IMR-90 (cell line): ENCODE results near the gene SFTPB. TPM values are rescaled to one million over a fixed set of nuclear protein-coding genes. Genes with fewer than 3 reads are reported as not detected.

Experiments
- ATAC-seq: fragments of 200-7000 bp; cut with Tn5 transposase; 2 replicates; pipeline ENCODE4 v1.9.1; 2020; ENCODE audit warnings: low read depth, mild to moderate bottlenecking, moderate library complexity
- BruUV-seq: library from RNA; stranded (reverse); fragments of 400-500 nt; replicated peaks from 2 replicates; lab custom pipeline; 2021; lab: Mats Ljungman, UMichigan
- CTCF ChIA-PET: fragments of 300-600 bp; formaldehyde crosslinking; extraction: SDS; loops from one replicate; lab custom pipeline; 2021; ENCODE audit warnings: antibody characterized with exemption; lab: Yijun Ruan, JAX
- POLR2A ChIA-PET: fragments of 300-600 bp; sonication (Branson Sonifier 250); formaldehyde crosslinking; loops from one replicate; lab custom pipeline; 2022; ENCODE audit warnings: antibody characterized with exemption; ENCODE audit not compliant: unreplicated experiment; lab: Charles Lee
- DNase-seq: peaks from one replicate; pipeline ENCODE4 v3.0.0; 2013
- H2AFZ ChIP-seq: replicated peaks from 2 replicates; pipeline ENCODE3; 2013; ENCODE audit warnings: low read length, mild to moderate bottlenecking; ENCODE audit not compliant: poor library complexity
- H2AK5ac ChIP-seq: 2 replicates; pipeline ENCODE4 v1.6.1; 2013; ENCODE audit warnings: low read depth, low read length, inconsistent platforms
- H2AK9ac ChIP-seq: replicated peaks from 2 replicates; pipeline ENCODE3; 2013; ENCODE audit warnings: mild to moderate bottlenecking, low read depth, low read length, moderate library complexity; ENCODE audit not compliant: poor library complexity
- H2BK120ac ChIP-seq: 2 replicates; pipeline ENCODE4 v1.6.1; 2013; ENCODE audit warnings: low read depth, low read length, inconsistent platforms
- H2BK15ac ChIP-seq: 3 replicates; pipeline ENCODE4 v1.6.1; 2013; ENCODE audit warnings: low read depth, low read length, inconsistent platforms
- H2BK20ac ChIP-seq: 2 replicates; pipeline ENCODE4 v1.6.1; 2013; ENCODE audit warnings: low read depth, mild to moderate bottlenecking, inconsistent platforms, low read length, moderate library complexity
- H2BK5ac ChIP-seq: 2 replicates; pipeline ENCODE4 v1.6.1; 2013; ENCODE audit warnings: mild to moderate bottlenecking, low read depth, low read length, inconsistent platforms; ENCODE audit not compliant: poor library complexity, severe bottlenecking
- H3K14ac ChIP-seq: replicated peaks from 2 replicates; pipeline ENCODE4 v1.6.1; 2013; ENCODE audit warnings: low read depth, low read length, inconsistent platforms
- H3K18ac ChIP-seq: 2 replicates; pipeline ENCODE4 v1.6.1; 2013; ENCODE audit warnings: low read depth, low read length, control low read depth
- H3K23ac ChIP-seq: 2 replicates; pipeline ENCODE4 v1.6.1; 2013; ENCODE audit warnings: low read depth, low read length, inconsistent platforms
- H3K27ac ChIP-seq: 2 replicates; pipeline ENCODE4 v1.5.1; 2013; ENCODE audit warnings: mild to moderate bottlenecking, control low read depth, low read length; ENCODE audit not compliant: insufficient read depth
- H3K27me3 ChIP-seq: 2 replicates; pipeline ENCODE4 v1.6.1; 2013; ENCODE audit warnings: low read length; ENCODE audit not compliant: control insufficient read depth, insufficient read depth
- H3K36me3 ChIP-seq: 2 replicates; pipeline ENCODE4 v1.6.1; 2013; ENCODE audit warnings: low read length, mixed read lengths; ENCODE audit not compliant: control insufficient read depth, insufficient read depth
- H3K4ac ChIP-seq: 2 replicates; pipeline ENCODE4 v1.6.1; 2013; ENCODE audit warnings: low read depth, low read length, inconsistent platforms
- H3K4me1 ChIP-seq: 2 replicates; pipeline ENCODE4 v1.6.1; 2013; ENCODE audit warnings: low read length, mixed read lengths; ENCODE audit not compliant: control insufficient read depth, insufficient read depth
- H3K4me2 ChIP-seq: 2 replicates; pipeline ENCODE4 v1.6.1; 2013; ENCODE audit warnings: low read depth, mild to moderate bottlenecking, control low read depth, low read length, moderate library complexity
- H3K4me3 ChIP-seq: 2 replicates; pipeline ENCODE4 v1.5.1; 2013; ENCODE audit warnings: low read depth, mild to moderate bottlenecking, control low read depth, low read length, moderate library complexity; ENCODE audit not compliant: insufficient read depth
- H3K56ac ChIP-seq: 2 replicates; pipeline ENCODE4 v1.6.1; 2013; ENCODE audit warnings: low read length, inconsistent platforms; ENCODE audit not compliant: insufficient read depth; ENCODE audit errors: extremely low read depth
- H3K79me1 ChIP-seq, 2 experiments: 2 replicates each; pipeline ENCODE4 v1.6.1; 2013; ENCODE audit warnings: low read length in 2 of 2, inconsistent platforms in 1 of 2, low read depth in 1 of 2
- H3K9ac ChIP-seq: 2 replicates; pipeline ENCODE4 v1.6.1; 2013; ENCODE audit warnings: low read depth, low read length, control low read depth
- H3K9me1 ChIP-seq: 2 replicates; pipeline ENCODE4 v1.6.1; 2013; ENCODE audit warnings: low read length, inconsistent platforms; ENCODE audit not compliant: insufficient read depth
- H3K9me3 ChIP-seq: 2 replicates; pipeline ENCODE4 v1.6.1; 2013; ENCODE audit warnings: low read length; ENCODE audit not compliant: control insufficient read depth, insufficient read depth
- H4K20me1 ChIP-seq: 2 replicates; pipeline ENCODE4 v1.6.1; 2013; ENCODE audit warnings: low read length, inconsistent platforms; ENCODE audit not compliant: insufficient read depth
- H4K5ac ChIP-seq: 2 replicates; pipeline ENCODE4 v1.6.1; 2013; ENCODE audit warnings: mild to moderate bottlenecking, low read depth, low read length, control low read depth
- H4K8ac ChIP-seq, 2 experiments: 2 replicates each; pipeline ENCODE4 v1.6.1; 2013; ENCODE audit warnings: low read depth in 2 of 2, low read length in 2 of 2, control low read depth in 1 of 2, inconsistent platforms in 1 of 2
- H4K91ac ChIP-seq: 2 replicates; pipeline ENCODE4 v1.6.1; 2013; ENCODE audit warnings: low read depth, low read length, inconsistent platforms; ENCODE audit not compliant: insufficient read depth
- BHLHE40 ChIP-seq: fragments of 150-350 bp; IDR thresholded peaks from 2 replicates; pipeline ENCODE4 v1.6.1; 2016; ENCODE audit warnings: mild to moderate bottlenecking, low read depth, low read length
- CEBPB ChIP-seq: IDR thresholded peaks from 2 replicates; pipeline ENCODE4 v1.6.1; 2012; ENCODE audit warnings: low read depth, low read length, improper control_type of control experiment
- FOS ChIP-seq: fragments of 150-350 bp; IDR thresholded peaks from 2 replicates; pipeline ENCODE4 v1.6.1; 2016; ENCODE audit warnings: low read depth, low read length
- MAFK ChIP-seq: IDR thresholded peaks from 2 replicates; pipeline ENCODE4 v1.6.1; 2012; ENCODE audit warnings: low read depth, low read length, improper control_type of control experiment
- MAZ ChIP-seq: IDR thresholded peaks from 2 replicates; pipeline ENCODE4 v1.6.1; 2012; ENCODE audit warnings: low read depth, mild to moderate bottlenecking, low read length, improper control_type of control experiment, moderate library complexity, borderline replicate concordance
- MXI1 ChIP-seq: IDR thresholded peaks from 2 replicates; pipeline ENCODE4 v1.6.1; 2012; ENCODE audit warnings: low read depth, mild to moderate bottlenecking, low read length, moderate library complexity, borderline replicate concordance
- POLR2A ChIP-seq: IDR thresholded peaks from 2 replicates; pipeline ENCODE4 v1.6.1; 2012; ENCODE audit warnings: mild to moderate bottlenecking, low read depth, low read length
- RAD21 ChIP-seq: IDR thresholded peaks from 2 replicates; pipeline ENCODE4 v1.6.1; 2012; ENCODE audit warnings: low read length, improper control_type of control experiment
- RCOR1 ChIP-seq: IDR thresholded peaks from 2 replicates; pipeline ENCODE4 v1.6.1; 2012; ENCODE audit warnings: mild to moderate bottlenecking, low read length, improper control_type of control experiment; ENCODE audit not compliant: insufficient replicate concordance
- RFX5 ChIP-seq: IDR thresholded peaks from 2 replicates; pipeline ENCODE4 v1.8.0; 2012; ENCODE audit warnings: low read depth, mild to moderate bottlenecking, low read length, moderate library complexity
- SMC3 ChIP-seq: fragments of 150-350 bp; IDR thresholded peaks from 2 replicates; pipeline ENCODE4 v1.6.1; 2016; ENCODE audit warnings: low read depth, mild to moderate bottlenecking, antibody characterized with exemption, low read length, moderate library complexity
- WGBS, 2 experiments: methylation state at CpG; one replicate each; pipeline versions ENCODE4 v1.1.5 to v1.1.7; 2013; ENCODE audit warnings: missing lambda C conversion rate in 2 of 2; ENCODE audit not compliant: insufficient read length in 1 of 2; ENCODE audit errors: extremely low coverage in 2 of 2; 5-methylcytosine and 5-hydroxymethylcytosine counted together
- dilution Hi-C: fragments of 300-500 bp; cut with HindIII; formaldehyde crosslinking; loops from one replicate; pipeline ENCODE4 v1.14.3; 2018; ENCODE audit warnings: low sequenced_read_pairs; ENCODE audit not compliant: unreplicated experiment
- in situ Hi-C: fragments of 300-500 bp; cut with MboI; formaldehyde crosslinking; loops from 3 replicates; pipeline ENCODE4 v1.14.3; 2019; ENCODE audit warnings: low sequenced_read_pairs, inconsistent platforms, mixed read lengths
- intact Hi-C: fragments of 100-400 bp; cut with micrococcal nuclease; formaldehyde crosslinking; loops from 2 replicates; pipeline ENCODE4 v1.10.0; 2022
- polyA plus RNA-seq, 3 experiments: library from polyadenylated mRNA; depleted of rRNA; stranded (reverse); fragments of >200 nt; gene quantifications; 2 replicates each; pipeline ENCODE4 v1.2.3, GENCODE V29; 2012; ENCODE audit warnings: low replicate concordance in 1 of 3
- total RNA-seq: library from RNA; depleted of rRNA; stranded (reverse); fragments of >200 nt; gene quantifications from 2 replicates; pipeline ENCODE4 v1.2.3, GENCODE V29; 2012
- TF ChIP-seq, protein P1 (sequence below): fragments of 150-350 bp; IDR thresholded peaks from 2 replicates; pipeline ENCODE4 v1.6.1; 2017; ENCODE audit warnings: mild to moderate bottlenecking, antibody characterized with exemption, low read length, low read depth

Gene SFTPB
- total and polyA plus RNA-seq, 2 of the 4 experiments (the other 2 are of a cell fraction): not detected

DNA sequence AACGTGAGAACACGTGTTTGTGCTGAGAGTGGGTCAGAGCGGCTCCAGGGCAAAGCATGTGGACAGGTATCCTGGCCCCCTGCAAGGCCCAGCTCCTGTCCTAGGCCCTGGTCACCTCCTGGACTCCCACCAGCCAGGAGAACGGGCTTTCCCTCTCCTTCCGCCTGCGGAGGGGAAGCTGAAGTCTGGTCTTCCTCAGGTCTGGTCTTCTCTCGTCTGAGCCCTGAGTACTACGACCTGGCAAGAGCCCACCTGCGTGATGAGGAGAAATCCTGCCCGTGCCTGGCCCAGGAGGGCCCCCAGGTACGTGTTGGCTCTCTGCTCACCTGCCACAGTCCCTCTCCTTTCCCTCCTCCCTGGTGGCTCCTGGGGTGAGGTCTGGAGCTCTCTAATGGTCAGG lies 27.1 kb upstream of the SFTPB start:
- H3K79me1 ChIP-seq: no peaks in the 10 kb centered on the region
- intact Hi-C loops (no loop called here), dilution Hi-C loops (no loop called here), in situ Hi-C loops (no loop called here)
- no peak overlapping the region for H2BK20ac ChIP-seq
- no peak overlapping the region for H3K27ac ChIP-seq
- 100% methylated on average over 6 of the region's 11 CpGs; no CpG with 5 or more reads in 1 of the 2 experiments for WGBS, 2 experiments
- no peak overlapping the region for H2BK5ac ChIP-seq
- peak overlapping the region; percentile 32; the same call in 1 of the 2 replicates for H3K4ac ChIP-seq
- H2AFZ ChIP-seq: no peak overlapping the region
- peaks cover 3% of the 10 kb centered on the region; the same call in 1 of the 2 replicates for H3K4me1 ChIP-seq
- peak overlapping the region; percentile 33; the same call in 1 of the 3 replicates for H2BK15ac ChIP-seq
- ATAC-seq (no peak), DNase-seq (no peak)
- H2BK120ac ChIP-seq: no peak overlapping the region
- peaks cover 6% of the 10 kb centered on the region; the same call in 1 of the 2 replicates for H3K9me1 ChIP-seq
- no peak overlapping the region for H3K4me3 ChIP-seq
- no peak overlapping the region for H4K5ac ChIP-seq
- no peak overlapping the region for H3K56ac ChIP-seq
- peaks cover 6% of the 10 kb centered on the region; the same call in 1 of the 2 replicates for H3K27me3 ChIP-seq
- H4K20me1 ChIP-seq: no peaks in the 10 kb centered on the region
- CTCF ChIA-PET: no interaction called here
- H3K9ac ChIP-seq: no peak overlapping the region
- no peak overlapping the region for H3K4me2 ChIP-seq
- BruUV-seq: no TSS peak
- POLR2A ChIA-PET: no interaction called here
- no peak overlapping the region for H2AK5ac ChIP-seq
- no peaks in the 10 kb centered on the region for H3K9me3 ChIP-seq
- TF ChIP-seq BHLHE40: no peak
- no peak for TF ChIP-seq MAZ
- TF ChIP-seq CEBPB: no peak
- TF ChIP-seq, protein P1, sequence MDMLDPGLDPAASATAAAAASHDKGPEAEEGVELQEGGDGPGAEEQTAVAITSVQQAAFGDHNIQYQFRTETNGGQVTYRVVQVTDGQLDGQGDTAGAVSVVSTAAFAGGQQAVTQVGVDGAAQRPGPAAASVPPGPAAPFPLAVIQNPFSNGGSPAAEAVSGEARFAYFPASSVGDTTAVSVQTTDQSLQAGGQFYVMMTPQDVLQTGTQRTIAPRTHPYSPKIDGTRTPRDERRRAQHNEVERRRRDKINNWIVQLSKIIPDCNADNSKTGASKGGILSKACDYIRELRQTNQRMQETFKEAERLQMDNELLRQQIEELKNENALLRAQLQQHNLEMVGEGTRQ: no peak
- no peak for TF ChIP-seq POLR2A
- no peak for TF ChIP-seq FOS
- no peak for TF ChIP-seq SMC3
- no peak for TF ChIP-seq MAFK
- no peak for TF ChIP-seq RFX5
- no peak for TF ChIP-seq MXI1
- no peak for TF ChIP-seq RAD21
- TF ChIP-seq RCOR1: no peak
- no peak overlapping the region for H2AK9ac ChIP-seq
- no peak overlapping the region; the same call in 1 of the 2 replicates for H4K91ac ChIP-seq
- no peaks in the 10 kb centered on the region for H3K36me3 ChIP-seq
- H4K8ac ChIP-seq: no peak overlapping the region
- H3K14ac ChIP-seq: no peak overlapping the region
- H3K23ac ChIP-seq: no peak overlapping the region
- H3K18ac ChIP-seq: no peak overlapping the region
